Neutrophil (primary cell): ENCODE results near the gene SYNC.

Source experiments
- H3K27ac ChIP-seq: fragments of 200-600 bp; sonication (generic); 2 replicates; pipeline ENCODE4 v1.5.1; 2016; ENCODE audit warnings: mild to moderate bottlenecking, moderate library complexity
- H3K27me3 ChIP-seq: fragments of 200-600 bp; sonication (generic); 2 replicates; pipeline ENCODE4 v1.6.0; 2016; ENCODE audit warnings: mild to moderate bottlenecking
- H3K36me3 ChIP-seq: fragments of 200-600 bp; sonication (generic); 2 replicates; pipeline ENCODE4 v1.5.1; 2017
- H3K4me1 ChIP-seq, 2 experiments: fragments of 200-600 bp in 1 of 2; sonication (generic) in 1 of 2; 1 replicate in 1 of 2; 2 replicates in 1 of 2; pipeline versions ENCODE4 v1.5.1 to v1.6.1; 2013 to 2016; ENCODE audit warnings: low read depth in 1 of 2, low read length in 1 of 2, mild to moderate bottlenecking in 1 of 2, moderate library complexity in 1 of 2; ENCODE audit not compliant: control insufficient read depth in 1 of 2, insufficient read depth in 1 of 2
- H3K4me3 ChIP-seq, 2 experiments: fragments of 200-600 bp in 1 of 2; sonication (generic) in 1 of 2; 1 replicate in 1 of 2; 2 replicates in 1 of 2; pipeline ENCODE4 v1.5.1; 2013 to 2016; ENCODE audit warnings: low read depth in 1 of 2, low read length in 1 of 2, mild to moderate bottlenecking in 1 of 2, moderate library complexity in 1 of 2
- H3K9me3 ChIP-seq: fragments of 200-600 bp; sonication (generic); 2 replicates; pipeline ENCODE4 v1.5.1; 2016
- TF ChIP-seq, protein P1 (sequence below): fragments of 200-600 bp; sonication (generic); IDR thresholded peaks from 2 replicates; pipeline ENCODE4 v1.5.1; 2016; ENCODE audit warnings: antibody characterized with exemption

The SYNC gene

DNA sequence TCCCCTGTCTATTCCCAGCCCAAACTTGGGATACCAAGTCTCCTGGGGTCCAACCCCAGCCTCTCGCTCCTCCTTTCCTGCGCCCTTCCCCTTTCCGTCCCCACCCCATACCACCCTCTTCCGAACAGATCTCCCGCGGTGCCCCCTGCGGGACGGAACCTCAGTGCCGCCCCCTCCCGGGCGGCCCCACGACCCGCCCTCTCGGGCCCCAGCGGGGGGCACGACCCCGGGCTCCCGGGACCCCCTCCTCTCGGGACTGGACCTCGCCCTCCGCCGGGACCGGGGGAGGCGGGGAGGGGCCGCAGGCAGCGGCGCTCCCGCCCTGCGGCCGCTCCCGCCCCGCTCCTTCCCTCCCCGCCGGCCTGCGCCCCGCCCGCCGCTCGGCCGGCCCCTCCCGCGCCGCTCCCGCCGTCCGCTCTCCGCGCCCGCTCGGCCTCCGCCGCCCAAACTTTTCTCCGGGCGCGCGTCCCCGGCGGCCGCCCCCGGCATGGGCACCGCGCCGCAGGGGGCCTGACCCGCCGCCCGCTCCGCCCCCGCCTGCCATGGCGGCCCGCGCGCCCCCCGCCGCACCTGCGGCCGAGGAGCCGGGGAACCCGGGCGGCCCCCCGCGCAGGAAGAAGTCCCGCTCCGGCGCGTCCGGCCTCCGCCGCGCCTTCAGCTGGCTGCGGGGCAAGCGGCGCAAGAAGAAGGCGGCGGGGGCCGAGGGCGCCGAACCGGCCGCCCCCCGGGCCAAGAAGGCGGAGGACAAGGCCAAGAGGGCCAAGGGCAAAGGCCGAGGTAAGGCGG, 39.0 kb upstream of the SYNC start:
- Histone ChIP-seq H3K27me3 (peaks cover 56% of the 10 kb centered on the region), H3K36me3 (no peaks in the 10 kb centered on the region), H3K9me3 (no peaks in the 10 kb centered on the region), H3K27ac (no peak overlapping the region), H3K4me3 (peak overlapping the region in 1 of 2 experiments; percentile 6), H3K4me1 (peaks cover 3 to 6% of the 10 kb centered on the region in 2 experiments)
- TF ChIP-seq, protein P1, sequence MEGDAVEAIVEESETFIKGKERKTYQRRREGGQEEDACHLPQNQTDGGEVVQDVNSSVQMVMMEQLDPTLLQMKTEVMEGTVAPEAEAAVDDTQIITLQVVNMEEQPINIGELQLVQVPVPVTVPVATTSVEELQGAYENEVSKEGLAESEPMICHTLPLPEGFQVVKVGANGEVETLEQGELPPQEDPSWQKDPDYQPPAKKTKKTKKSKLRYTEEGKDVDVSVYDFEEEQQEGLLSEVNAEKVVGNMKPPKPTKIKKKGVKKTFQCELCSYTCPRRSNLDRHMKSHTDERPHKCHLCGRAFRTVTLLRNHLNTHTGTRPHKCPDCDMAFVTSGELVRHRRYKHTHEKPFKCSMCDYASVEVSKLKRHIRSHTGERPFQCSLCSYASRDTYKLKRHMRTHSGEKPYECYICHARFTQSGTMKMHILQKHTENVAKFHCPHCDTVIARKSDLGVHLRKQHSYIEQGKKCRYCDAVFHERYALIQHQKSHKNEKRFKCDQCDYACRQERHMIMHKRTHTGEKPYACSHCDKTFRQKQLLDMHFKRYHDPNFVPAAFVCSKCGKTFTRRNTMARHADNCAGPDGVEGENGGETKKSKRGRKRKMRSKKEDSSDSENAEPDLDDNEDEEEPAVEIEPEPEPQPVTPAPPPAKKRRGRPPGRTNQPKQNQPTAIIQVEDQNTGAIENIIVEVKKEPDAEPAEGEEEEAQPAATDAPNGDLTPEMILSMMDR: no peak

DNA sequence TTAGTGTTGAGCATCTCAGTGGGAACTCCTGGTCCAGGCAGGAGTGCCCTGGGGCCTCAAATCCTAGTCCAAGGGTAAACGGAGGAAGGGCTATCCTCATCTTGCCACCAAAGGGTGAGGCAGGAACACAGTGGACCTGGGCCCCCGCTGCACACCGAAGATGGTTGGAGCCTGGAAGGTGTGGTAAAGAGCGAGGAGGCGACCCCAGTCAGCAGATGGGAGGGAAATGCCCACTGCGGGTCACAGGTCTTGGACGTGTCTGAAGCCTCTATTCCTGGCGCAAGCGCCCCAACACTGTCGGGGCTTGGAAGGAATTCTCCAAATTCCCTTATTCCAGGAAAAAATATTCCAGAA, 38.5 kb upstream of the SYNC start:
- Histone ChIP-seq H3K36me3 (no peaks in the 10 kb centered on the region), H3K27me3 (peaks cover 56% of the 10 kb centered on the region), H3K9me3 (no peaks in the 10 kb centered on the region), H3K4me3 (no peak overlapping the region), H3K27ac (no peak overlapping the region), H3K4me1 (peaks cover 3 to 6% of the 10 kb centered on the region in 2 experiments)
- TF ChIP-seq, protein P1: no peak

DNA sequence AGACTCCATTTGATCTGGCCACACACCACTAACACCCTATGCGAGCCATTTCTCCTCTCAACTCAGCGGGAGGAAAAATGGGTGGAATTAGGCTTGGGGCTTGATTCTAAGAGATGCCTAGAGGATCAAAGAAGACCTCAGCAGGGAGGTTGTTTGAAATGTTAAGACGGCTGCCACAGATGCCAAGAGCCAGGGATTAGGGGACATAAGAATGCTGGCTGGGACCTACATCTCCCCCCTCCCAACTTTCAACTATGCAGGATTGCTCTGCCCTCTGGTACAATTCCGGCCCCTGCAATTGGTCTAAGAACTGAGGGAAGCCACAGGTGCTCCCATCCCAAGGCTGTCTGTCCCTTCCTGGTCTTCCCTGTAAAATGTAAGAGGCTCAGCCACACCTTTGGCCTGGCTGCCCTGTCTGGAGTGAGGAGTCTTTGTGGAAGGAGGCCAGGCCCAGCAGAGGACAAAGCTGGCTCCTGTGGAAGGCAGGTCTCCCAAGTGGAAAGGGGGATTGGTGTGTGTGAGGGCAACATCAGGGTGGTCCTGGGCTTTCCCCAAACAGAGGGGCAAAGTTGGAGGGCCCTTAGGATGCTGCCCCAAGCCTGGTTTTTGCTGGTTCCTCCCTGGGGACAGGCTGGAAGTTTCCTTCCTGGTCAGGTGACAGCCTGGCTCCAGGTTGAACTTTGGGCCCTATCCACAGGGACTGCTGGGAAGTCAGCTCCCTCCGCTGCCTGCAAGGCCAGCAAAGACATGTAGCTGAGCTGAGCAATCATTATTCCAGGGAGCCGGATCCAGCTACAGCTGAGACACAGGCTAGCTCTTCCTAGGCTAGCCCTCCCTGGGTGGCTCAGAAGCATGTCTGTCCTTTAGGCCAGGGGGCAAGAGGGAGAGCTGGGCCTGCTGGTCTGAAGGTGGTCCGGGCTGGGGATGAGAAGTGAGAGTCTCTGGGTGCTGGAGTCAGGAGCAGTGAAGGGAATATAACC, 34.5 kb upstream of the SYNC start:
- TF ChIP-seq, protein P1: no peak

DNA sequence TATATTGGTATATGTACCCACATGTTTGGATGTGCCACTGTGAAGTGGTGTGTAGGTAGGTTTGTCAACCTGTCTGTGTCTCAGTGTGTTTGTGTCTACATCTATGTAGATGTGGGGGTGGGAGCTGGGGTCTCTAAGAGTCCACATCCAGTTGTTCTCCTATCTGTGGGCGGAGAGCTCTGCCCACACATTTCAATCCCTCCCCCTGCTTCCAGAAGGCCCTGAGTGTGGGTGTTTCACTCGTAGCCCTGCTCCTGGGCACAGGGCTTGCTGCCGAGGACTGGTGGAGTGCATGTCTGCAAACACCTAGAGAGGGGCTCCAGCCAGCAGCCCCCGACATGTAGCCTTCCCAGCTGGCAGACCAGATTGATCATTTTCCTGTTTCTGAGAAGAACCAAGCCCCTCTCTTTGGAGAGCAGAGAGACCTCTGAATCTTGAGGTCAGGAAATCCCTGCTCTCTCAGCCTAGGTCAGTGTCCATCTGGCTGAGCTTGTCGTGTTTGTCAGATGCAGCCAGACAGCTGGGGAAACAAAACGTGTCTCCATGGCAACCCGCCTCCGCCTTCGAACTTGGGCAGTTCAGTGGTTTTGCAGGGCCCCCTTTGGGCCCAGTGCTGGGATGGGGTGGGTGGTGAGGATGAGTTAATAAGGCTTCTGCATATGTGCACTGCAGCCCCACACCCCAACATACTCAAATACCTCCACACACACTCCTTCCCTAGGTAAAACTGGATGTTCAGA, 31.2 kb upstream of the SYNC start:
- Histone ChIP-seq H3K4me3 (no peak overlapping the region), H3K36me3 (no peaks in the 10 kb centered on the region), H3K9me3 (no peaks in the 10 kb centered on the region), H3K27me3 (peaks cover 8% of the 10 kb centered on the region), H3K4me1 (no peaks in the 10 kb centered on the region), H3K27ac (no peak overlapping the region)
- TF ChIP-seq, protein P1: no peak

More for the DNA sequence above, 34.5 kb upstream of the SYNC start:
- Histone ChIP-seq H3K36me3 (no peaks in the 10 kb centered on the region), H3K9me3 (no peaks in the 10 kb centered on the region), H3K4me1 (peaks cover under 1 to 6% of the 10 kb centered on the region in 2 experiments), H3K27me3 (peaks cover 30% of the 10 kb centered on the region), H3K27ac (no peak overlapping the region), H3K4me3 (no peak overlapping the region)
